Endothelial cell of umbilical vein (primary cell): Measurements from ENCODE around the gene SLCO2A1. TPM values are rescaled to one million over a fixed set of nuclear protein-coding genes. Genes with fewer than 3 reads are reported as not detected.

Source experiments
- BruUV-seq: library from RNA; stranded (reverse); fragments of 400-500 nt; replicated peaks from 2 replicates; lab custom pipeline; 2021; lab: Mats Ljungman, UMichigan
- CTCF ChIA-PET: fragments of 300-600, 350-600 bp; sonication (Branson Sonifier 250); formaldehyde crosslinking; loops from one replicate; lab custom pipeline; 2021; ENCODE audit warnings: antibody characterized with exemption, inconsistent platforms; lab: Charles Lee
- POLR2A ChIA-PET: fragments of 300-600, 350-600 bp; sonication (Branson Sonifier 250); formaldehyde crosslinking; loops from one replicate; lab custom pipeline; 2021; ENCODE audit warnings: antibody characterized with exemption, inconsistent platforms; lab: Charles Lee
- DNase-seq: peaks from one replicate; pipeline ENCODE4 v3.0.0-alpha.2; 2011; ENCODE audit warnings: low read depth, low spot score
- FAIRE-seq: peaks from 2 replicates; lab custom pipeline; 2011; peaks lifted over from hg19 to GRCh38; lab: Jason Lieb, UNC
- H2AFZ ChIP-seq: 2 replicates; pipeline ENCODE4 v1.6.0; 2012; ENCODE audit warnings: low read depth, low read length, control low read depth, inconsistent platforms
- H3K27ac ChIP-seq: 2 replicates; pipeline ENCODE4 v1.5.1; 2011; ENCODE audit warnings: low read depth, mild to moderate bottlenecking, control low read depth, low read length, moderate library complexity; ENCODE audit not compliant: insufficient read depth
- H3K27me3 ChIP-seq, 2 experiments: 2 replicates each; pipeline versions ENCODE4 v1.6.0 to v1.6.1; 2011; ENCODE audit warnings: low read length in 2 of 2, mixed read lengths in 1 of 2; ENCODE audit not compliant: control insufficient read depth in 2 of 2, insufficient read depth in 2 of 2
- H3K36me3 ChIP-seq, 2 experiments: 2 replicates in 1 of 2; 3 replicates in 1 of 2; pipeline ENCODE4 v1.5.1; 2011; ENCODE audit warnings: low read length in 2 of 2, mild to moderate bottlenecking in 1 of 2, moderate library complexity in 1 of 2; ENCODE audit not compliant: control insufficient read depth in 2 of 2, insufficient read depth in 2 of 2; ENCODE audit errors: extremely low read depth in 1 of 2
- H3K4me1 ChIP-seq: 3 replicates; pipeline ENCODE4 v1.5.1; 2011; ENCODE audit warnings: mild to moderate bottlenecking, low read length; ENCODE audit not compliant: control insufficient read depth, insufficient read depth; ENCODE audit errors: extremely low read depth
- H3K4me2 ChIP-seq: 2 replicates; pipeline ENCODE4 v1.6.1; 2011; ENCODE audit warnings: low read length, control low read depth, mixed read lengths; ENCODE audit not compliant: insufficient read depth
- H3K4me3 ChIP-seq, 3 experiments: fragments of 200-600 bp in 1 of 3; sonication (generic), shearing (Covaris generic) in 1 of 3; replicated peaks in 1 of 3; 2 replicates each; pipeline ENCODE4 v1.5.1; 2011 to 2016; ENCODE audit warnings: control low read depth in 3 of 3, low read length in 3 of 3, mild to moderate bottlenecking in 2 of 3, inconsistent platforms in 1 of 3, low read depth in 1 of 3, moderate library complexity in 1 of 3; ENCODE audit not compliant: insufficient read depth in 1 of 3
- H3K79me2 ChIP-seq: 2 replicates; pipeline ENCODE4 v1.6.0; 2012; ENCODE audit warnings: low read length, inconsistent platforms; ENCODE audit not compliant: control insufficient read depth, insufficient read depth
- H3K9ac ChIP-seq: replicated peaks from 2 replicates; pipeline ENCODE3; 2011; ENCODE audit warnings: low read length, control low read depth; ENCODE audit not compliant: insufficient read depth; ENCODE audit errors: extremely low read depth
- H3K9me1 ChIP-seq: replicated peaks from 3 replicates; pipeline ENCODE4 v1.6.0; 2011; ENCODE audit warnings: mild to moderate bottlenecking, low read length; ENCODE audit not compliant: control insufficient read depth, insufficient read depth; ENCODE audit errors: extremely low read depth
- H3K9me3 ChIP-seq: replicated peaks from 2 replicates; pipeline ENCODE4 v1.5.1; 2012; ENCODE audit warnings: low read length, inconsistent platforms; ENCODE audit not compliant: control insufficient read depth, insufficient read depth
- H4K20me1 ChIP-seq: replicated peaks from 2 replicates; pipeline ENCODE3; 2011; ENCODE audit warnings: mild to moderate bottlenecking, low read length; ENCODE audit not compliant: control insufficient read depth, insufficient read depth; ENCODE audit errors: extremely low read depth
- CTCF ChIP-seq, 2 donors: IDR thresholded peaks; 1 replicate in 1 of 2; 2 replicates in 1 of 2; pipeline ENCODE4 v1.5.1; 2011; ENCODE audit warnings: low read length in 2 of 2, mild to moderate bottlenecking in 2 of 2, moderate library complexity in 2 of 2, control low read depth in 1 of 2, inconsistent platforms in 1 of 2, low read depth in 1 of 2; ENCODE audit not compliant: insufficient read depth in 1 of 2; ENCODE audit errors: extremely low read depth in 1 of 2
- EZH2 ChIP-seq: IDR thresholded peaks from 2 replicates; pipeline ENCODE4 v1.6.1; 2012; ENCODE audit warnings: borderline replicate concordance, low read depth, mild to moderate bottlenecking, moderate library complexity, low read length, inconsistent platforms; ENCODE audit not compliant: severe bottlenecking
- FOS ChIP-seq: IDR thresholded peaks from 2 replicates; pipeline ENCODE4 v1.6.1; 2011; ENCODE audit warnings: mild to moderate bottlenecking, low read length, moderate library complexity, borderline replicate concordance; ENCODE audit not compliant: insufficient read depth
- GATA2 ChIP-seq: IDR thresholded peaks from 2 replicates; pipeline ENCODE4 v1.7.0; 2011; ENCODE audit warnings: low read depth, mild to moderate bottlenecking, moderate library complexity, mixed read lengths, low read length; ENCODE audit not compliant: insufficient read length, insufficient read depth
- JUN ChIP-seq: IDR thresholded peaks from 2 replicates; pipeline ENCODE4 v1.6.1; 2011; ENCODE audit warnings: borderline replicate concordance, low read depth; ENCODE audit not compliant: insufficient read length, insufficient read depth
- MYC ChIP-seq: IDR thresholded peaks from one replicate; pipeline ENCODE4 v1.6.1; 2011; ENCODE audit warnings: mild to moderate bottlenecking, low read depth, low read length
- POLR2A ChIP-seq: IDR thresholded peaks from 2 replicates; pipeline ENCODE4 v1.6.1; 2012; ENCODE audit warnings: low read depth, mild to moderate bottlenecking, control low read depth, low read length
- POLR2AphosphoS5 ChIP-seq: IDR thresholded peaks from 2 replicates; pipeline ENCODE4 v1.6.1; 2012; ENCODE audit warnings: low read depth, mild to moderate bottlenecking, control low read depth, low read length, moderate library complexity; ENCODE audit not compliant: insufficient read depth
- dilution Hi-C: fragments of 300-500 bp; cut with MboI; formaldehyde crosslinking; loops from one replicate; pipeline ENCODE4 v1.15.0; 2019; ENCODE audit warnings: low sequenced_read_pairs; ENCODE audit not compliant: extremely low pct_ligation_motif_present
- intact Hi-C: fragments of 100-400 bp; cut with micrococcal nuclease; formaldehyde crosslinking; loops from one replicate; pipeline ENCODE4 v1.10.0; 2022
- polyA plus RNA-seq, 4 experiments: library from polyadenylated mRNA; depleted of rRNA in 3 of 4; stranded (reverse) in 3 of 4; unstranded in 1 of 4; fragments of >200 nt; gene quantifications; 2 replicates each; pipeline versions ENCODE4 v1.2.1 to v1.2.3, GENCODE V29; 2011 to 2012; ENCODE audit warnings: missing spikeins in 1 of 4
- total RNA-seq: library from RNA; stranded (reverse); gene quantifications from 2 replicates; pipeline ENCODE4 v1.2.3, GENCODE V29; 2021
- TF ChIP-seq, protein P1 (sequence below): IDR thresholded peaks from 2 replicates; pipeline ENCODE4 v1.6.1; 2011; ENCODE audit not compliant: insufficient read depth, insufficient read length

SLCO2A1 gene
- total and polyA plus RNA-seq, 2 donors (not counting 3 experiments of a cell fraction or from before 2014, with no cell fraction given), result 1.4 to 11.9 TPM

DNA sequence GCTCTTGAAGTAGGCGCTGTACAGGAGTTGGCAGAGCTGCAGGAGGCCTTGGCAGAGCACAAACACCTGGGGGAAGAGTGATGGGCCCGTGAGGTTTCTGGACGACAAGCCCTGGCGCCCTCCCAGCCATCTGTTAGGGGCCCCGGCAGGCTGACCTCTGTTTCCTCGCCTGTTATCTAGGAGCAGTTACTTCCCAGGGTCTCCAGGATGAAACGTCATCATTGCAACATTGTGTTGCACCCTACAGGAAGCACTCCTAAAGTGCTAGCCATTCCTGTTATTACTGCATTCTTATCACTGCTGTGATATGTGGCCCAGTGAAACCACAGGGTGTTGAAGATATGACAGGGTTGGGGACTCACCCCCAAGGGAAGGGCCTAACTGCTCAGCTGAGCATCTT is 50.2 kb downstream of the SLCO2A1 start:
- dilution Hi-C loops, result no loop called here
- Histone ChIP-seq H3K4me2 (peak overlapping the region; percentile 3), H3K4me1 (peaks cover 17% of the 10 kb centered on the region), H3K9me3 (no peaks in the 10 kb centered on the region), H3K4me3 (no peak overlapping the region), H3K9ac (no peak overlapping the region), H4K20me1 (no peaks in the 10 kb centered on the region), H3K27me3 (no peaks in the 10 kb centered on the region), H2AFZ (no peak overlapping the region), H3K9me1 (no peaks in the 10 kb centered on the region), H3K36me3 (no peaks in the 10 kb centered on the region), H3K27ac (peak overlapping the region; percentile 53), H3K79me2 (no peaks in the 10 kb centered on the region)
- intact Hi-C loops, result loop anchor here (1.0 kb wide), 1 partner anchor 36 kb away; no protein-coding TSS in a partner anchor
- peak; percentile 88 for FAIRE-seq
- DNase-seq, result peak; percentile 84
- TF ChIP-seq POLR2AphosphoS5, result peak; percentile 72
- no peak for TF ChIP-seq EZH2
- no peak for TF ChIP-seq CTCF (IDR thresholded peaks at IDR 0.05; ENCODE audit: extremely low read depth in 1 of 2, insufficient read depth in 1 of 2, low read depth in 1 of 2, low read length in 2 of 2)
- TF ChIP-seq POLR2A, result peak; percentile 57
- TF ChIP-seq JUN, result peak; percentile 21
- TF ChIP-seq FOS, result no peak
- TF ChIP-seq, protein P1, sequence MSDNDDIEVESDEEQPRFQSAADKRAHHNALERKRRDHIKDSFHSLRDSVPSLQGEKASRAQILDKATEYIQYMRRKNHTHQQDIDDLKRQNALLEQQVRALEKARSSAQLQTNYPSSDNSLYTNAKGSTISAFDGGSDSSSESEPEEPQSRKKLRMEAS, result no peak
- TF ChIP-seq MYC, result no peak
- TF ChIP-seq GATA2, result peak; percentile 92
- POLR2A ChIA-PET, result interaction anchor here (1.5 kb wide), 1 partner anchor 35 kb away, joined by 3 read pairs; no protein-coding TSS in a partner anchor
- CTCF ChIA-PET, result interaction anchor here (1.6 kb wide), 1 partner anchor 29 kb away, joined by 5 read pairs; no protein-coding TSS in a partner anchor
- no TSS peak for BruUV-seq
